ENCODE data around the gene FAM221A. TPM values are rescaled to one million over a fixed set of nuclear protein-coding genes. Genes with fewer than 3 reads are reported as not detected.

Gene FAM221A
- total RNA-seq: 10 to 100 TPM in 1 of 7 donors, 1 to 10 TPM in 6; 3.4 to 17.2 (median 5.2) TPM
- 1 to 10 TPM; 3.7 to 5.5 TPM for polyA plus RNA-seq
- long read RNA-seq, donor 1, partial matches to known transcripts: 1 of 9 reads
- long read RNA-seq, donor 1, other reads (novel, unspliced or antisense): 4 of 9 reads
- long read RNA-seq, donor 2, transcript FAM221A-201 (7 exons, 1,472 nt): major isoform, 7 of 13 reads
- long read RNA-seq, donor 2, partial matches to known transcripts: 0 of 13 reads
- long read RNA-seq, donor 2, other reads (novel, unspliced or antisense): 0 of 13 reads
- long read RNA-seq, donor 3, full-length matches to known transcripts: 4 of 8 reads
- long read RNA-seq, donor 3, partial matches to known transcripts: 0 of 8 reads
- long read RNA-seq, donor 3, other reads (novel, unspliced or antisense): 4 of 8 reads

- 0 to 1% (median 0%) methylated on average over 47 to 53 of the region's 53 CpGs for WGBS, 3 donors
Measured at GRCh38 chr7:23679898-23680413, at the start of gene FAM221A. Gene FAM221A, plus strand, starts transcription at chr7:23680199. Its CDS starts 20 bp downstream, at chr7:23680219.

GRCh38 chr7:23633417-23633816 lies 46.6 kb upstream of the FAM221A start:
- no peak for DNase-seq
- no peak overlapping the region for H3K4me3 ChIP-seq
- peaks cover 1% of the 10 kb centered on the region for H3K4me1 ChIP-seq (ENCODE audit: insufficient read depth)
- H3K36me3 ChIP-seq: no peaks in the 10 kb centered on the region
- WGBS, 3 donors: 94 to 97% (median 96%) methylated on average over 7 of the region's 7 CpGs
- TF ChIP-seq EP300 (IDR thresholded peaks at IDR 0.05) (no peak), CTCF (IDR thresholded peaks at IDR 0.05) (no peak), POLR2A (IDR thresholded peaks at IDR 0.05) (no peak)
- H3K9me3 ChIP-seq: no peaks in the 10 kb centered on the region
- intact Hi-C loops (cut with DNase I): no loop called here
- H3K27me3 ChIP-seq: no peaks in the 10 kb centered on the region
- no peak overlapping the region for H3K27ac ChIP-seq

More at GRCh38 chr7:23679898-23680413, at the start of gene FAM221A:
- peak within 1 kb of the TSS; percentile 63 to 76 for H3K27ac ChIP-seq
- intact Hi-C loops (cut with DNase I): no loop called here
- no peaks in the 10 kb centered on the region for H3K36me3 ChIP-seq
- TF ChIP-seq CTCF (IDR thresholded peaks at IDR 0.05) (peak; percentile 59 to 81 (median 69)), POLR2A (IDR thresholded peaks at IDR 0.05) (peak; percentile 45), EP300 (IDR thresholded peaks at IDR 0.05) (no peak)
- H3K9me3 ChIP-seq: no peaks in the 10 kb centered on the region
- peak; percentile 83 to 91 (median 88) for DNase-seq
- peak within 1 kb of the TSS; percentile 66 for H3K4me3 ChIP-seq
- no peaks in the 10 kb centered on the region for H3K27me3 ChIP-seq
- peaks cover 3% of the 10 kb centered on the region for H3K4me1 ChIP-seq (ENCODE audit: insufficient read depth)

GRCh38 chr7:23645822-23646221 lies 34.2 kb upstream of the FAM221A start:
- H3K27ac ChIP-seq: no peak overlapping the region
- H3K27me3 ChIP-seq: no peaks in the 10 kb centered on the region
- intact Hi-C loops (cut with DNase I): loop anchor here in 1 of 4 donors (10.0 kb wide), 1 partner anchor 1949 kb away; no protein-coding TSS in a partner anchor
- WGBS, 3 donors: 95 to 100% (median 98%) methylated on average over 1 of the region's 1 CpG
- no peak for DNase-seq
- H3K4me1 ChIP-seq (ENCODE audit: insufficient read depth): no peaks in the 10 kb centered on the region
- TF ChIP-seq POLR2A (IDR thresholded peaks at IDR 0.05) (no peak), CTCF (IDR thresholded peaks at IDR 0.05) (no peak), EP300 (IDR thresholded peaks at IDR 0.05) (no peak)
- H3K36me3 ChIP-seq: no peaks in the 10 kb centered on the region
- H3K4me3 ChIP-seq: no peak overlapping the region
- no peaks in the 10 kb centered on the region for H3K9me3 ChIP-seq

- intact Hi-C loops (cut with DNase I): no loop called here
- no peaks in the 10 kb centered on the region for H3K36me3 ChIP-seq
- H3K27me3 ChIP-seq: no peaks in the 10 kb centered on the region
- H3K9me3 ChIP-seq: no peaks in the 10 kb centered on the region
- H3K4me1 ChIP-seq (ENCODE audit: insufficient read depth): no peaks in the 10 kb centered on the region
- no peak for TF ChIP-seq POLR2A (IDR thresholded peaks at IDR 0.05)
- no peak for TF ChIP-seq CTCF (IDR thresholded peaks at IDR 0.05)
- no peak for TF ChIP-seq EP300 (IDR thresholded peaks at IDR 0.05)
- H3K27ac ChIP-seq: no peak overlapping the region
- WGBS, 3 donors: 79 to 90% (median 90%) methylated on average over 5 of the region's 5 CpGs
- no peak overlapping the region for H3K4me3 ChIP-seq
- DNase-seq: no peak
Measured at GRCh38 chr7:23653942-23654341, 26.1 kb upstream of the FAM221A start.

All from ovary (tissue), 10 donors.